CD4-positive, alpha-beta T cell (primary cell): ENCODE results near the gene C1orf115. TPM values are rescaled to one million over a fixed set of nuclear protein-coding genes. Genes with fewer than 3 reads are reported as not detected.
A peak's percentile ranks its signal among the peaks of the same experiment; 100 is the strongest.

Source experiments
- ATAC-seq: fragments of 200-7000 bp; cut with Tn5 transposase; one replicate; pipeline ENCODE4 v1.10.0; 2022; ENCODE audit warnings: mild to moderate bottlenecking; ENCODE audit not compliant: poor library complexity
- CTCF ChIA-PET: fragments of 350-600 bp; sonication (Branson Sonifier 250); formaldehyde crosslinking; loops from one replicate; lab custom pipeline; 2021; ENCODE audit warnings: antibody characterized with exemption, inconsistent platforms; lab: Charles Lee
- POLR2A ChIA-PET: fragments of 350-600 bp; sonication (Branson Sonifier 250); formaldehyde crosslinking; loops from one replicate; lab custom pipeline; 2021; ENCODE audit warnings: antibody characterized with exemption, inconsistent platforms; lab: Charles Lee
- DNase-seq, 14 experiments: peaks; one replicate each; pipeline ENCODE4 v3.0.0-alpha.2; 2013 to 2020; ENCODE audit warnings: mixed read lengths in 2 of 14
- H3K27ac ChIP-seq, 2 donors: one replicate each; pipeline versions ENCODE4 v1.5.1 to v1.7.0; 2013; ENCODE audit warnings: low read length in 2 of 2, low read depth in 1 of 2, mild to moderate bottlenecking in 1 of 2
- H3K27me3 ChIP-seq, 2 experiments: 1 replicate in 1 of 2; 2 replicates in 1 of 2; pipeline versions ENCODE4 v1.6.1 to v1.7.0; 2013; ENCODE audit warnings: low read length in 2 of 2, control low read depth in 1 of 2, mild to moderate bottlenecking in 1 of 2, moderate library complexity in 1 of 2; ENCODE audit not compliant: insufficient read depth in 2 of 2, control insufficient read depth in 1 of 2
- H3K36me3 ChIP-seq: one replicate; pipeline ENCODE4 v1.6.1; 2013; ENCODE audit warnings: low read length, control low read depth; ENCODE audit not compliant: insufficient read depth
- H3K4me1 ChIP-seq: one replicate; pipeline ENCODE4 v1.6.1; 2013; ENCODE audit warnings: low read length, control low read depth; ENCODE audit not compliant: insufficient read depth
- H3K4me3 ChIP-seq: one replicate; pipeline ENCODE4 v1.5.1; 2013; ENCODE audit warnings: mild to moderate bottlenecking, low read length, moderate library complexity
- H3K9me3 ChIP-seq, 2 experiments: 1 replicate in 1 of 2; 2 replicates in 1 of 2; pipeline versions ENCODE4 v1.6.1 to v1.7.0; 2013; ENCODE audit warnings: low read length in 2 of 2, mild to moderate bottlenecking in 2 of 2, control low read depth in 1 of 2, moderate library complexity in 1 of 2; ENCODE audit not compliant: control insufficient read depth in 1 of 2, insufficient read depth in 1 of 2
- H3K27ac Mint-ChIP-seq: one replicate; pipeline ENCODE4 v1.8.0; 2020; ENCODE audit warnings: mixed read lengths
- H3K27me3 Mint-ChIP-seq: one replicate; pipeline ENCODE4 v1.8.0; 2021; ENCODE audit warnings: mixed read lengths
- H3K36me3 Mint-ChIP-seq: one replicate; pipeline ENCODE4 v1.8.0; 2021; ENCODE audit warnings: low read depth, mixed read lengths
- H3K4me1 Mint-ChIP-seq: one replicate; pipeline ENCODE4 v1.8.0; 2021; ENCODE audit warnings: low read depth, mixed read lengths
- H3K4me3 Mint-ChIP-seq: one replicate; pipeline ENCODE4 v1.8.0; 2020; ENCODE audit warnings: mild to moderate bottlenecking, mixed read lengths
- H3K9me3 Mint-ChIP-seq: one replicate; pipeline ENCODE4 v1.8.0; 2020; ENCODE audit warnings: mixed read lengths
- intact Hi-C, 2 experiments: fragments of 100-400 bp; cut with DNase I in 1 of 2; cut with micrococcal nuclease in 1 of 2; formaldehyde crosslinking; loops; one replicate each; pipeline versions ENCODE4 v1.15.1 to v1.9.0; 2023 to 2025; cut with DNase I, micrococcal nuclease
- total RNA-seq, 174 experiments: library from RNA in 2 of 174; stranded (reverse) in 2 of 174; gene quantifications; one replicate each; pipeline ENCODE4 v1.2.3 and lab custom pipeline; 2021 to 2026
- TF ChIP-seq, protein P1 (sequence below): fragments of 200-600 bp; IDR thresholded peaks from one replicate; pipeline ENCODE4 v1.8.0; 2022; ENCODE audit warnings: antibody characterized with exemption, mild to moderate bottlenecking

Gene C1orf115
- total RNA-seq, 2 experiments from 2014 or later: 0.73 to 0.82 TPM

DNA sequence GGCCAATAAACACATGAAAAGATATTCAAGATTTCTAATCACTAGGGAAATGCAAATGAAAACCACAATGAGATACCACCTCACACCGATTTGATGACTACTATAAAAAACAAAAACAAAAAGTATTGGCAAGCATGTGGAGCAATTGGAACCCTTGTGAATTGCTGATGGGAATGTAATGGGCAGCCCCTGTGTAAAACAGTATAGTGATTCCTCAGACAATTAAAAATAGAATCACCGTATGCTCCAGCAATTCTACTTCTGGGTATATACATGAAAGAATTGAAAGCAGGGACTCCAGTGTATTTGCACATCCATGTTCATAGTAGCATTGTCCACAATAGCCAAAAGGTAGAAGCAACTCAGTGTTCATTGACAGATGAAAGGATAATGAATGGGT, 12.9 kb upstream of the C1orf115 start:
- TF ChIP-seq, protein P1, sequence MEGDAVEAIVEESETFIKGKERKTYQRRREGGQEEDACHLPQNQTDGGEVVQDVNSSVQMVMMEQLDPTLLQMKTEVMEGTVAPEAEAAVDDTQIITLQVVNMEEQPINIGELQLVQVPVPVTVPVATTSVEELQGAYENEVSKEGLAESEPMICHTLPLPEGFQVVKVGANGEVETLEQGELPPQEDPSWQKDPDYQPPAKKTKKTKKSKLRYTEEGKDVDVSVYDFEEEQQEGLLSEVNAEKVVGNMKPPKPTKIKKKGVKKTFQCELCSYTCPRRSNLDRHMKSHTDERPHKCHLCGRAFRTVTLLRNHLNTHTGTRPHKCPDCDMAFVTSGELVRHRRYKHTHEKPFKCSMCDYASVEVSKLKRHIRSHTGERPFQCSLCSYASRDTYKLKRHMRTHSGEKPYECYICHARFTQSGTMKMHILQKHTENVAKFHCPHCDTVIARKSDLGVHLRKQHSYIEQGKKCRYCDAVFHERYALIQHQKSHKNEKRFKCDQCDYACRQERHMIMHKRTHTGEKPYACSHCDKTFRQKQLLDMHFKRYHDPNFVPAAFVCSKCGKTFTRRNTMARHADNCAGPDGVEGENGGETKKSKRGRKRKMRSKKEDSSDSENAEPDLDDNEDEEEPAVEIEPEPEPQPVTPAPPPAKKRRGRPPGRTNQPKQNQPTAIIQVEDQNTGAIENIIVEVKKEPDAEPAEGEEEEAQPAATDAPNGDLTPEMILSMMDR: no peak
- no peak overlapping the region for H3K27ac Mint-ChIP-seq
- Histone ChIP-seq H3K27me3 (peaks cover 3% of the 10 kb centered on the region in 2 experiments), H3K9me3 (no peaks in the 10 kb centered on the region), H3K4me3 (no peak overlapping the region), H3K36me3 (no peaks in the 10 kb centered on the region), H3K27ac (no peak overlapping the region), H3K4me1 (no peaks in the 10 kb centered on the region)
- ChIA-PET CTCF (no interaction called here), POLR2A (no interaction called here)
- H3K4me3 Mint-ChIP-seq: no peak overlapping the region
- DNase-seq (no peak), ATAC-seq (no peak)
- no peaks in the 10 kb centered on the region for H3K9me3 Mint-ChIP-seq
- H3K27me3 Mint-ChIP-seq: peaks cover 5% of the 10 kb centered on the region
- intact Hi-C loops: no loop called here
- H3K36me3 Mint-ChIP-seq: no peaks in the 10 kb centered on the region
- H3K4me1 Mint-ChIP-seq: no peaks in the 10 kb centered on the region

DNA sequence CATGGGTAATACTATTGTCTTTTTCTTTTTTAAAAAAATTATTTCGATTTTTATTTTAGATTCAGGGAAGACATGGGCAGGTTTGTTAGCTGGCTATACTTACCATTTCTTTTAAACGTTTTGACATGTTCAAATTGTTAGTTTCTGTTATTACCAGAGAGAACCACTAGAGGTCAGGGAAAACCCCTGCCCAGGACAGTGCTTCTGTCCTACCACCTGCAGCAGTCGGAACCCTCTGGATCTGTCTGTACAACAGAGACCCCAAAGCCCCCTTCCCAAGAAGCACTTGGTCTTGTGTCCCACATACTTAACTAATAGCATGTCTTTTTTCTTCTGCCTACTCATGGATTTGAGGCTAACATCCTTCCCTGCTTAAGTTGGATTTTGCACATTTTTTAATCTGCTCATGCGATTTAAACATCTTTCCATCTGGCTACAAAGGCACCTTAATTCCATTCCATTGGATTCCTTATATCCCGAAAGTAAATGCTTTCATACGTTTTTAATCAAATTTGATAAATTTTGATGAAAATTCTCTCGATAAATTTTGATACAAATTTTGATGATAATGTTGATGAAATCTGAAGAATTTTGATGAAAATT, 10.0 kb upstream of the C1orf115 start:
- DNase-seq: peak in 4 of 14 experiments; percentile 22 to 58 (median 47)
- no peak overlapping the region for H3K4me3 ChIP-seq
- Mint-ChIP-seq H3K27me3 (no peaks in the 10 kb centered on the region), H3K4me3 (no peak overlapping the region), H3K36me3 (no peaks in the 10 kb centered on the region), H3K27ac (no peak overlapping the region), H3K9me3 (no peaks in the 10 kb centered on the region), H3K4me1 (no peaks in the 10 kb centered on the region)
- intact Hi-C loops: loop anchor here (1.0 to 2.0 kb wide), 2 partner anchors 53 kb away; no protein-coding TSS in a partner anchor
- TF ChIP-seq, protein P1: peak; percentile 63
- peak; percentile 66 for ATAC-seq
- H3K9me3 ChIP-seq: peaks cover 0 to 5% of the 10 kb centered on the region in 2 experiments
- H3K36me3 ChIP-seq: no peaks in the 10 kb centered on the region
- no peaks in the 10 kb centered on the region for H3K27me3 ChIP-seq
- ChIA-PET POLR2A (no interaction called here), CTCF (interaction anchor here (0.7 kb wide), 1 partner anchor 9 kb away, joined by 4 read pairs; no protein-coding TSS in a partner anchor)
- no peak overlapping the region for H3K27ac ChIP-seq
- no peaks in the 10 kb centered on the region for H3K4me1 ChIP-seq

DNA sequence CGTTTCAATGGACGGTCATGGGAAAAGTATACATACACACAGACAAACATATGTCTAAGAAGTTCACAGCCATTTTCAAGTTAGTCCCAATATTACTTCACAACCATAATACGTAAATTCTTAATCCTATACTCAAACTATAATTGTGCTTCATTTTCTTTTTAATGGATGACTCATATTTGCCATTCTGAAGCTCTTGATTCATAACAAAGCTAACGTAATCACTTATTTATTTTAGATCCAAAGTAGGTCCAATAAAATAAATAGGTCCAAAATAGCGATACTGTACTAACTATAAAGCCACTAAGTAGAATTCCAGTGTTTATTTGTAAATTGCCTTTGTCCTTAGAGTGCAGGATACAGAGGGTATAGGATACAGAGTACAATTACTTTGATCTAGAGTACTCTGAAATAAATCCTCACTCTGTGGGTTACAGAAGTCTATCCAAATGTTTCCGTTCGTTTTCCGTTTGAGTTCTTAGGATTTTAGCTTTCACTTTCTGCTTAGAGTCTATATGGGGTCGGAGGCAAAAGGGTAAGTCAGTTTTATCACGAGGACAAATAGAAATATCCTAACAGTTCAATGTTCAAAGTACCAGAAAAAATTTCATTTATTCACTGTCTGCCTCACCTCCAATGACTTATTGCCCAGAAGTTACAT, 8.8 kb upstream of the C1orf115 start:
- Mint-ChIP-seq H3K9me3 (no peaks in the 10 kb centered on the region), H3K36me3 (no peaks in the 10 kb centered on the region), H3K27me3 (no peaks in the 10 kb centered on the region), H3K27ac (no peak overlapping the region), H3K4me1 (no peaks in the 10 kb centered on the region), H3K4me3 (no peak overlapping the region)
- no peak for ATAC-seq
- H3K36me3 ChIP-seq: no peaks in the 10 kb centered on the region
- H3K9me3 ChIP-seq: peaks cover 0 to 5% of the 10 kb centered on the region in 2 experiments
- intact Hi-C loops: loop anchor here in 1 of 2 experiments (2.0 kb wide), 1 partner anchor 51 kb away; no protein-coding TSS in a partner anchor
- POLR2A ChIA-PET: no interaction called here
- H3K27ac ChIP-seq: no peak overlapping the region
- TF ChIP-seq, protein P1: no peak
- CTCF ChIA-PET: no interaction called here
- no peak for DNase-seq
- no peak overlapping the region for H3K4me3 ChIP-seq
- H3K4me1 ChIP-seq: no peaks in the 10 kb centered on the region
- no peaks in the 10 kb centered on the region for H3K27me3 ChIP-seq
